Thyroid gland (tissue), 4 donors: ENCODE data around the gene ULK1. TPM values are rescaled to one million over a fixed set of nuclear protein-coding genes. Genes with fewer than 3 reads are reported as not detected.
A peak's percentile ranks its signal among the peaks of the same experiment; 100 is the strongest.
"Not testable (repeated sequence)": the region's sequence is repeated elsewhere in the genome, so short reads cannot be mapped to it uniquely, and the experiment has no call there.

Experiments used
- DNase-seq, 2 donors: peaks; one replicate each; pipeline ENCODE4 v3.0.0-alpha.2; 2019
- H3K27ac ChIP-seq, 3 donors: fragments of 200-600 bp; sonication (generic); 1 replicate in 2 of 3; 2 replicates in 1 of 3; pipeline ENCODE4 v1.5.1; 2016 to 2019; ENCODE audit warnings: mild to moderate bottlenecking in 1 of 3, moderate library complexity in 1 of 3
- H3K27me3 ChIP-seq: fragments of 200-600 bp; sonication (generic); one replicate; pipeline ENCODE4 v1.5.1; 2019
- H3K36me3 ChIP-seq, 2 donors: fragments of 200-600 bp; sonication (generic); one replicate each; pipeline ENCODE4 v1.5.1; 2016 to 2019
- H3K4me1 ChIP-seq, 2 donors: fragments of 200-600 bp; sonication (generic); one replicate each; pipeline ENCODE4 v1.5.1; 2017 to 2019
- H3K4me3 ChIP-seq, 3 donors: fragments of 200-600 bp; sonication (generic); replicated peaks in 1 of 3; 1 replicate in 2 of 3; 2 replicates in 1 of 3; pipeline ENCODE4 v1.5.1; 2016; ENCODE audit warnings: mild to moderate bottlenecking in 1 of 3
- H3K9me3 ChIP-seq: fragments of 200-600 bp; sonication (generic); one replicate; pipeline ENCODE4 v1.5.1; 2017
- CTCF ChIP-seq, 6 experiments: fragments of 200-600 bp in 3 of 6; fragments of 450-650 bp in 3 of 6; sonication (generic) in 3 of 6; IDR thresholded peaks; one replicate each; pipeline ENCODE4 v1.5.1; 2016 to 2019; ENCODE audit warnings: antibody characterized with exemption in 6 of 6, mild to moderate bottlenecking in 2 of 6, inconsistent platforms in 1 of 6, moderate library complexity in 1 of 6
- POLR2A ChIP-seq, 2 donors: fragments of 450-650 bp; IDR thresholded peaks; one replicate each; pipeline ENCODE4 v1.6.1; 2017; ENCODE audit warnings: antibody characterized with exemption in 2 of 2, mild to moderate bottlenecking in 2 of 2, moderate library complexity in 1 of 2
- WGBS, 2 donors: methylation state at CpG; one replicate each; pipeline ENCODE4 v1.1.5; 2017; 5-methylcytosine and 5-hydroxymethylcytosine counted together
- intact Hi-C: fragments of 100-400 bp; cut with DNase I; formaldehyde crosslinking; loops from one replicate; pipeline ENCODE4 v1.15.1; 2023
- total RNA-seq, 4 donors: library from RNA; depleted of rRNA; stranded (reverse); fragments of >200 nt; gene quantifications; one replicate each; pipeline ENCODE4 v1.2.3, GENCODE V29; 2016

ULK1 gene
- total RNA-seq, 4 donors from 2014 or later: 21.1 to 27.7 (median 21.7) TPM

DNA sequence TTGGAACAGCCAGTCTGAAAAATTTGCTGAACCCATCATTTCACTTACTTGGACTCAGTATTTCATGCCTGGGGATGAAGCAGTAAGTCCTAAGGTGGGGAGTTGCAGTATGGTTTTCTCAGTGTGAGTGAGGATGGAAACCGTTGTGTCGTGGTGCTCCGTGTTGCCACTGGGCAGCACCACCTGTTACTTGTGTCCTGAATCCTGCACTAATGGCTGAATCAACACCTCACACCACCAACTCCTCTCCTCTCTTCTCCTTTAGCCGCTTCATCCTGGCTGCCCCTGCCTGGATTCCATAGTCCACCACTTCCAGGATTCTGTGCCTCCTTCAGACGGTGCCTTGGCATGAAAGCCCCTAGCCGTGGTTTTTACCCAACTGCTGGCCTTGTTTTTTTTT, 52.3 kb downstream of the ULK1 start:
- no peaks in the 10 kb centered on the region for H3K9me3 ChIP-seq
- H3K36me3 ChIP-seq: peaks cover 0 to 8% of the 10 kb centered on the region in 2 donors
- H3K27me3 ChIP-seq: no peaks in the 10 kb centered on the region
- DNase-seq: no peak
- WGBS, 2 donors: 61 to 72% methylated on average over 6 of the region's 6 CpGs
- TF ChIP-seq CTCF (IDR thresholded peaks at IDR 0.05) (no peak), POLR2A (IDR thresholded peaks at IDR 0.05) (no peak)
- no peak overlapping the region for H3K4me3 ChIP-seq
- intact Hi-C loops: no loop called here
- H3K27ac ChIP-seq: no peak overlapping the region
- peaks cover 8 to 10% of the 10 kb centered on the region in 2 donors for H3K4me1 ChIP-seq

GRCh38 chr12:131947482-131948027, 53.1 kb downstream of the ULK1 start:
- H3K36me3 ChIP-seq: peaks cover 0 to 4% of the 10 kb centered on the region in 2 donors
- H3K9me3 ChIP-seq: no peaks in the 10 kb centered on the region
- DNase-seq: no peak
- TF ChIP-seq CTCF (IDR thresholded peaks at IDR 0.05): no peak
- no peak for TF ChIP-seq POLR2A (IDR thresholded peaks at IDR 0.05)
- H3K4me3 ChIP-seq: no peak overlapping the region
- intact Hi-C loops: no loop called here
- WGBS, 2 donors: 44% methylated on average over 8 of the region's 8 CpGs
- no peak overlapping the region for H3K27ac ChIP-seq
- peaks cover 10 to 11% of the 10 kb centered on the region in 2 donors for H3K4me1 ChIP-seq
- H3K27me3 ChIP-seq: no peaks in the 10 kb centered on the region

- DNase-seq: no peak
- Histone ChIP-seq H3K27me3 (no peaks in the 10 kb centered on the region), H3K36me3 (peaks cover 0 to 4% of the 10 kb centered on the region in 2 donors), H3K4me1 (peaks cover 10 to 16% of the 10 kb centered on the region in 2 donors), H3K27ac (peak overlapping the region in 1 of 3 donors; percentile 35), H3K9me3 (no peaks in the 10 kb centered on the region), H3K4me3 (no peak overlapping the region)
- intact Hi-C loops: no loop called here
- no peak for TF ChIP-seq CTCF (IDR thresholded peaks at IDR 0.05)
- TF ChIP-seq POLR2A (IDR thresholded peaks at IDR 0.05): no peak
- WGBS, 2 donors: 55 to 60% methylated on average over 1 of the region's 1 CpG
Measured at GRCh38 chr12:131948166-131948712, 53.8 kb downstream of the ULK1 start.

DNA sequence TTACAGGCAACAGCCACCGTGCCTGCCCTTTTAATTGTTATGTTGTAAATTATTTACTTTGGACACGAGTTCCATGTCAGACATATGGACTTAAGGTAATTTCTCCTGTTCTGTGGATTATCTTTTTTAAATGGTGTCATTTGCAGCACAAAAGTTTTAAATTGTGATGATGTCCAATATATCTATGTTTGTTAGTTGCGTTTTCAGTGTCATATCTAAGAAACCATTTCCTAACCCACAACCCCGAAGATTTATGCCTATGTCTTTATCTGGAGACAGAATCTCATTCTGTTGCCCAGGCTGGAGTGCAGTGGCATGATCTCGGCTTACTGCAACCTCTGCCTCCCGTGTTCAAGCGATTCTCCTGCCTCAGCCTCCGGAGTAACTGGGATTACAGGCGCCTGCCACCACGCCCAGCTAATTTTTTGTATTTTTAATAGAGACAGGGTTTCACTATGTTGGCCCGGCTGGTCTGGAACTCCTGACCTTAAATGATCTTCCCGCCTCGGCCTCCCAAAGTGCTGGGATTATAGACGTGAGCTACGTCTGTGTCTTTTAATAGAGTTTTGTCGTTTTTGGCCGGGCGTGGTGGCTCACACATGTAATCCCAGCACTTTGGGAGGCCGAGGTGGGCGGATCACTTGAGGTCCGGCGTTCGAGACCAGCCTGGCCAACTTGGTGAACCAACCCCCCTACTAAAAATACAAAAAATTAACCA, 54.5 kb downstream of the ULK1 start:
- H3K27me3 ChIP-seq, H3K36me3 ChIP-seq, H3K9me3 ChIP-seq, intact Hi-C loops, DNase-seq: not testable (repeated sequence)
- Histone ChIP-seq H3K27ac (peak overlapping the region; percentile 30 to 73 (median 35)), H3K4me3 (peak overlapping the region in 1 of 3 donors; percentile 100), H3K4me1 (peaks cover 10 to 16% of the 10 kb centered on the region in 2 donors)
- 63 to 67% methylated on average over 19 to 23 of the region's 23 CpGs for WGBS, 2 donors

GRCh38 chr12:131949431-131950181, 55.2 kb downstream of the ULK1 start, which contains the start of gene EP400:
EP400 (plus strand) TSS chr12:131949942; CDS start chr12:131960620, 10,678 bp downstream.
- DNase-seq: peak; percentile 96 to 97
- peak within 1 kb of the TSS; percentile 30 to 73 (median 54) for H3K27ac ChIP-seq
- H3K4me3 ChIP-seq: peak within 1 kb of the TSS; percentile 65 to 100 (median 93)
- H3K9me3 ChIP-seq: no peaks in the 10 kb centered on the region
- H3K4me1 ChIP-seq: peaks cover 10 to 16% of the 10 kb centered on the region in 2 donors
- intact Hi-C loops: loop anchor here (10.0 kb wide), 1 partner anchor 135 kb away; no protein-coding TSS in a partner anchor
- H3K27me3 ChIP-seq: no peaks in the 10 kb centered on the region
- TF ChIP-seq POLR2A (IDR thresholded peaks at IDR 0.05): peak in 1 of 2 donors; percentile 59
- TF ChIP-seq CTCF (IDR thresholded peaks at IDR 0.05): peak in 4 of 6 experiments; percentile 32 to 72 (median 66)
- WGBS, 2 donors: 0 to 11% methylated on average over 1 to 3 of the region's 97 CpGs
- H3K36me3 ChIP-seq: no peaks in the 10 kb centered on the region
